Right atrium auricular region (tissue), 2 donors: Measurements from ENCODE around the gene RASL12. TPM values are rescaled to one million over a fixed set of nuclear protein-coding genes. Genes with fewer than 3 reads are reported as not detected.

ENCODE experiments used
- DNase-seq: peaks from one replicate; pipeline ENCODE4 v3.0.0-alpha.2; 2019; ENCODE audit warnings: low spot score
- H3K27ac ChIP-seq, 2 donors: fragments of 200-600 bp; sonication (generic); 1 replicate in 1 of 2; 2 replicates in 1 of 2; pipeline ENCODE4 v1.5.1; 2016 to 2019
- H3K27me3 ChIP-seq, 2 donors: fragments of 200-600 bp; sonication (generic); one replicate each; pipeline versions ENCODE4 v1.5.1 to v1.6.0; 2017 to 2019
- H3K36me3 ChIP-seq: fragments of 200-600 bp; sonication (generic); one replicate; pipeline ENCODE4 v1.5.1; 2016
- H3K4me1 ChIP-seq, 2 donors: fragments of 200-600 bp; sonication (generic); one replicate each; pipeline versions ENCODE4 v1.5.1 to v1.6.0; 2017 to 2019
- H3K4me3 ChIP-seq, 2 donors: fragments of 200-600 bp; sonication (generic); 1 replicate in 1 of 2; 2 replicates in 1 of 2; pipeline ENCODE4 v1.5.1; 2017 to 2019; ENCODE audit warnings: mild to moderate bottlenecking in 1 of 2, moderate library complexity in 1 of 2
- H3K9me3 ChIP-seq, 2 donors: fragments of 200-600 bp; sonication (generic); one replicate each; pipeline ENCODE4 v1.5.1; 2019
- total RNA-seq, 2 donors: library from RNA; depleted of rRNA; stranded (reverse); fragments of >200 nt; gene quantifications; one replicate each; pipeline ENCODE4 v1.1.0, GENCODE V29; 2016
- TF ChIP-seq, protein P1 (sequence below), 2 donors: fragments of 200-600 bp; sonication (generic); IDR thresholded peaks; one replicate each; pipeline ENCODE4 v1.5.1; 2019; ENCODE audit warnings: antibody characterized with exemption in 2 of 2

Gene RASL12
- total RNA-seq, 2 donors from 2014 or later: 83.3 to 183 TPM

DNA sequence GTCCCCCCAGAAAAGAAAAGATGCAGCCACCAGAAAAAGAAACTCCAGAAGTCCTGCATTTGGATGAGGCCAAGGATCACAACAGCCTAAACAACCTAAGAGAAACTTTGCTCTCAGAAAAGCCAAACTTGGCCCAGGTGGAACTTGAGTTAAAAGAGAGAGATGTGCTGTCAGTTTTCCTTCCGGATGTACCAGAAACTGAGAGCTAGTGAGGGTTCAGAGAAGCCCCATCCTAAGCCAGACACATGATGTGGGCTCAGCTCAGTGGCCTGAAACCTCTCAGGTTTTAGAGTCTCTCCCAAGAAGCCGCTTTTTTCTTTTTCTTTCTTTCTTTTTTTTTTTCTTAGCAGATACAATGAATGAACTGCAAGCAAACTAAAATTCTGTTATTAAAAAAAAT, 14.8 kb downstream of the RASL12 start:
- H3K27ac ChIP-seq: no peak overlapping the region
- no peaks in the 10 kb centered on the region for H3K27me3 ChIP-seq
- peaks cover 0 to 36% of the 10 kb centered on the region in 2 donors for H3K4me1 ChIP-seq
- TF ChIP-seq, protein P1, sequence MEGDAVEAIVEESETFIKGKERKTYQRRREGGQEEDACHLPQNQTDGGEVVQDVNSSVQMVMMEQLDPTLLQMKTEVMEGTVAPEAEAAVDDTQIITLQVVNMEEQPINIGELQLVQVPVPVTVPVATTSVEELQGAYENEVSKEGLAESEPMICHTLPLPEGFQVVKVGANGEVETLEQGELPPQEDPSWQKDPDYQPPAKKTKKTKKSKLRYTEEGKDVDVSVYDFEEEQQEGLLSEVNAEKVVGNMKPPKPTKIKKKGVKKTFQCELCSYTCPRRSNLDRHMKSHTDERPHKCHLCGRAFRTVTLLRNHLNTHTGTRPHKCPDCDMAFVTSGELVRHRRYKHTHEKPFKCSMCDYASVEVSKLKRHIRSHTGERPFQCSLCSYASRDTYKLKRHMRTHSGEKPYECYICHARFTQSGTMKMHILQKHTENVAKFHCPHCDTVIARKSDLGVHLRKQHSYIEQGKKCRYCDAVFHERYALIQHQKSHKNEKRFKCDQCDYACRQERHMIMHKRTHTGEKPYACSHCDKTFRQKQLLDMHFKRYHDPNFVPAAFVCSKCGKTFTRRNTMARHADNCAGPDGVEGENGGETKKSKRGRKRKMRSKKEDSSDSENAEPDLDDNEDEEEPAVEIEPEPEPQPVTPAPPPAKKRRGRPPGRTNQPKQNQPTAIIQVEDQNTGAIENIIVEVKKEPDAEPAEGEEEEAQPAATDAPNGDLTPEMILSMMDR (IDR thresholded peaks at IDR 0.05): no peak
- DNase-seq: no peak
- H3K9me3 ChIP-seq: no peaks in the 10 kb centered on the region
- H3K36me3 ChIP-seq: peaks cover 52% of the 10 kb centered on the region
- no peak overlapping the region for H3K4me3 ChIP-seq

DNA sequence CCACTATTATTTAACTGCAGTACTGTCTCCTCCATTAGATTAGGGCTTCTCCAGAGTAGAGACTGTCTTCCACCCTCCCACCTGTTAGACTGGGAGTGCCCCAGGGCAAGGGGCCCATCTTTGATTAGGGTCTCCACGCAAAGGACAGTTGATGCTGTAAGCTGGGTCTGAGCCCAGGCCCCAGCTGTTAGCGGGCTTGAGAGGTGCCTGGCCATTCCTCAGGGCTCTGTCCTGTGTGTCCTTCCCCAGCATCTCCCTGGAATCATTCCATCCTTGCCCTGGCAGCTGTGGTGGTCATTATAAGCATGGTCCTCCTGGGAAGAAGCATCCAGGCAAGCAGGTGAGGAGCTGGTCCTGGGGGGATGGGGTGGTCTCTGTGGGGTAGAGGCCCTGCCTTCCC, 16.5 kb downstream of the RASL12 start:
- no peak overlapping the region for H3K4me3 ChIP-seq

DNA sequence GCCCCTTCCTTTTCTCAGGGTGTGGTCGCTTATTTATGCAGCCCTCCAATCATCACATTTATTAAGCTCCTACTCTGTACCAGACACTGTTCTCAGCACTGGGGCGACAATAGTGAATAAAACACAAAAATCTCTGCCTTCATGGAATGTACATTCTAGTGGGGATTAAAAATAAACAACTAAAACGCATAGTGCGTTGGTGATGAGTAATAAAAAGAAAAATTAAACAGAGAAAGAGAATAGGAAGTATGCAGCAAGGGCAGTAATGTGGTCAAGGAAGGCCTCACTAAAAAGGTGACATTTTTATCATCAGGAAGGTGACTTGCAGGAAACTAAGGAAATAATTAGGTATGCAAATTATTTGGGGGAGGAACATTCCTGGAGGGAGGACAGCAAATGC, 17.5 kb downstream of the RASL12 start:
- Histone ChIP-seq H3K27ac (no peak overlapping the region), H3K4me1 (peaks cover 0 to 25% of the 10 kb centered on the region in 2 donors), H3K27me3 (no peaks in the 10 kb centered on the region), H3K36me3 (peaks cover 28% of the 10 kb centered on the region), H3K4me3 (no peak overlapping the region), H3K9me3 (no peaks in the 10 kb centered on the region)
- no peak for DNase-seq
- TF ChIP-seq, protein P1 (IDR thresholded peaks at IDR 0.05): no peak

More for the DNA sequence above, 16.5 kb downstream of the RASL12 start:
- no peak for DNase-seq
- no peaks in the 10 kb centered on the region for H3K9me3 ChIP-seq
- TF ChIP-seq, protein P1 (IDR thresholded peaks at IDR 0.05): no peak
- peaks cover 35% of the 10 kb centered on the region for H3K36me3 ChIP-seq
- H3K4me1 ChIP-seq: peaks cover 0 to 35% of the 10 kb centered on the region in 2 donors
- no peaks in the 10 kb centered on the region for H3K27me3 ChIP-seq
- no peak overlapping the region for H3K27ac ChIP-seq

DNA sequence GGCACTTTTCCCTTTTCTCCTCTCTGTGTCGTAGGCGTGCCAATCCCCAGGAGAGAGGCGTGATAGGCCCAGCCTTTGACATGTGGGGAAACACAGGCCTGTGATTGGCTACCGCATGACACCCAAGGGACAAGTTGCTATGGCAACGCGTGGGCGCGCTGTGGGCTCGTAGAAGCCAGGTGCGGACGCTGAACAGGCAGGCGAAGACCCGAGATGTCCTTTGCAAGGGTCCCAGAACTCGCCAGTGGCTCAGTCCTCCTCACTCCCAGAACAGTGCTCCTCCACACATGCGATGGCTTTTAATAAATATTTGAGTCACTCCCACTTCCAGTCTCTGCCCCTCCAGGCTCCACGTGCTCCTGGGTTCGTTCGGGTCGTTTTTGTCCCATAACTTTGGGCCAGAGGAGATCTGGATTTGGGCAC, 18.4 kb downstream of the RASL12 start:
- TF ChIP-seq, protein P1 (IDR thresholded peaks at IDR 0.05): no peak
- H3K36me3 ChIP-seq: peaks cover 20% of the 10 kb centered on the region
- peaks cover 0 to 16% of the 10 kb centered on the region in 2 donors for H3K4me1 ChIP-seq
- H3K27ac ChIP-seq: no peak overlapping the region
- H3K4me3 ChIP-seq: peak overlapping the region in 1 of 2 donors; percentile 36
- peak; percentile 96 for DNase-seq
- no peaks in the 10 kb centered on the region for H3K9me3 ChIP-seq
- H3K27me3 ChIP-seq: no peaks in the 10 kb centered on the region

DNA sequence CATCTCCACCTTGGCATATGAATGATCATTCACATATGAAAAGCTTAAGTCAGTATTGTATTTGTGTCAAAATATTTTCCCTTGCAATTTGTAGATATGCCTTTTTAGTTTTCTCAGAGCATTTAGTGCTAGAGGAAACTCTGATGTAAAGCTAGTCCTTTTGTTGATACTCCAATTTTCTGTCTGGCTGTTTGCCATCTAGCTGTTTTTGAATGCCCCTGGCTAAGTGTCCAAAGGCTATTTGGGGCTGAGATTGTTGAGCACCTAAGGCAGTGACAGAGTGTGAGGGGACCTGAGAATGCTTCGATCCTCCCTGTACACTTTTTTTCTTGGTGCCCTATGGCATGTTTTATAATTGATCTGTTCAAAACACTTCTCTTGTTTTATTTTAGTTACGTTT, 19.6 kb downstream of the RASL12 start:
- peaks cover 8% of the 10 kb centered on the region for H3K36me3 ChIP-seq
- no peak overlapping the region for H3K4me3 ChIP-seq
- H3K9me3 ChIP-seq: no peaks in the 10 kb centered on the region
- TF ChIP-seq, protein P1 (IDR thresholded peaks at IDR 0.05): no peak
- peaks cover 0 to 10% of the 10 kb centered on the region in 2 donors for H3K4me1 ChIP-seq
- H3K27ac ChIP-seq: no peak overlapping the region
- H3K27me3 ChIP-seq: no peaks in the 10 kb centered on the region
- no peak for DNase-seq
